Adipocyte (in vitro differentiated cells): ENCODE measurements around the gene SIL1.

Experiments
- DNase-seq: peaks from one replicate; pipeline ENCODE4 v3.0.0-alpha.2; 2015; ENCODE audit warnings: low read depth
- H3K27me3 ChIP-seq: replicated peaks from 2 replicates; pipeline ENCODE4 v1.7.0; 2013; ENCODE audit warnings: mild to moderate bottlenecking, low read length, moderate library complexity; ENCODE audit not compliant: control insufficient read depth, insufficient read depth
- H3K36me3 ChIP-seq: 2 replicates; pipeline ENCODE4 v1.7.0; 2013; ENCODE audit warnings: low read length, mild to moderate bottlenecking, moderate library complexity; ENCODE audit not compliant: control insufficient read depth, insufficient read depth, severe bottlenecking
- H3K4me1 ChIP-seq: 2 replicates; pipeline ENCODE4 v1.7.0; 2013; ENCODE audit warnings: mild to moderate bottlenecking, low read length, moderate library complexity; ENCODE audit not compliant: control insufficient read depth, insufficient read depth
- H3K4me3 ChIP-seq: 2 replicates; pipeline ENCODE4 v1.7.0; 2013; ENCODE audit warnings: mild to moderate bottlenecking, low read length, moderate library complexity
- H3K9ac ChIP-seq: 2 replicates; pipeline ENCODE4 v1.7.0; 2013; ENCODE audit warnings: mild to moderate bottlenecking, low read length, moderate library complexity
- H3K9me3 ChIP-seq: 2 replicates; pipeline ENCODE4 v1.7.0; 2013; ENCODE audit warnings: mild to moderate bottlenecking, low read length, moderate library complexity; ENCODE audit not compliant: control insufficient read depth

SIL1 gene

GRCh38 chr5:138972230-138972629, 225.9 kb downstream of the SIL1 start:
- no peak overlapping the region for H3K9ac ChIP-seq
- H3K36me3 ChIP-seq, result no peaks in the 10 kb centered on the region
- H3K4me3 ChIP-seq, result no peak overlapping the region
- no peaks in the 10 kb centered on the region for H3K9me3 ChIP-seq
- peak; percentile 16 for DNase-seq
- no peaks in the 10 kb centered on the region for H3K27me3 ChIP-seq
- H3K4me1 ChIP-seq, result peaks cover 39% of the 10 kb centered on the region

GRCh38 chr5:138969323-138970002, 228.7 kb downstream of the SIL1 start:
- Histone ChIP-seq H3K4me3 (no peak overlapping the region), H3K36me3 (no peaks in the 10 kb centered on the region), H3K9ac (no peak overlapping the region), H3K4me1 (peaks cover 26% of the 10 kb centered on the region), H3K27me3 (no peaks in the 10 kb centered on the region), H3K9me3 (no peaks in the 10 kb centered on the region)
- no peak for DNase-seq

GRCh38 chr5:138968601-138969000, 229.6 kb downstream of the SIL1 start:
- Histone ChIP-seq H3K4me1 (peaks cover 22% of the 10 kb centered on the region), H3K9ac (no peak overlapping the region), H3K4me3 (no peak overlapping the region), H3K9me3 (no peaks in the 10 kb centered on the region), H3K27me3 (no peaks in the 10 kb centered on the region), H3K36me3 (no peaks in the 10 kb centered on the region)
- no peak for DNase-seq

- Histone ChIP-seq H3K4me1 (peaks cover 22% of the 10 kb centered on the region), H3K4me3 (no peak overlapping the region), H3K9ac (no peak overlapping the region), H3K9me3 (no peaks in the 10 kb centered on the region), H3K36me3 (no peaks in the 10 kb centered on the region), H3K27me3 (no peaks in the 10 kb centered on the region)
- no peak for DNase-seq
Observed at GRCh38 chr5:138967791-138968448, 230.2 kb downstream of the SIL1 start.

- Histone ChIP-seq H3K9me3 (no peaks in the 10 kb centered on the region), H3K9ac (no peak overlapping the region), H3K4me1 (peaks cover 8% of the 10 kb centered on the region), H3K4me3 (no peak overlapping the region), H3K36me3 (no peaks in the 10 kb centered on the region), H3K27me3 (no peaks in the 10 kb centered on the region)
- no peak for DNase-seq
Observed at GRCh38 chr5:138966236-138966985, 231.8 kb downstream of the SIL1 start.

- H3K4me3 ChIP-seq, result no peak overlapping the region
- no peaks in the 10 kb centered on the region for H3K27me3 ChIP-seq
- H3K9ac ChIP-seq, result no peak overlapping the region
- no peaks in the 10 kb centered on the region for H3K36me3 ChIP-seq
- H3K9me3 ChIP-seq, result no peaks in the 10 kb centered on the region
- H3K4me1 ChIP-seq, result peaks cover 8% of the 10 kb centered on the region
- DNase-seq, result no peak
Observed at GRCh38 chr5:138965626-138966025, 232.5 kb downstream of the SIL1 start.

DNA sequence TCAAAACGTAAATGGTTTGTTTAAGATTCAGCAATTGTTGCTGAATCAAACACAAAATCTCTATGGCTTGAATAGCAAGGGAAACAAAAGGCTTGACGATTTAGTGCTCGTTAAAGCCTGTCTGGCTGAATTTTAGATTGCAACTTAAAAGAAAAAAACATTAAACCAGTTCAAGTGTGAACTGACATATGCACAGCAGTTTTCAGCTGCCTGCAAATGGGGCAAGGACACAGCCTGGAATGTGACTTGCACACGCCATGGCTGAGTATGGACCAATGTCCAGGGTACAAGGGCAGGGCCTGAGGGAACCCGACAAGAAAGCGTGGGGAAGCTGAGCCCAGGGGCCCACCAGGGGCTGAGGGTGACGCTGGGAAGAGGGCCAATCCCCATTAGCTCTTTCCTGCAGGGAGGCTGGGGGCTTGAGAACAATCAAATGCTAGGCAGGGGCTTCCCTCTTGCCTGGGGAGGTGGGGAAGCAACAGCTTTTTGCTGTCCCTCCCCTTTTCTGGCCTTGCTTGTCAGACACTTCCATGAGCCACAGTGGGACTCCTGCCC, 233.4 kb downstream of the SIL1 start:
- Histone ChIP-seq H3K9ac (no peak overlapping the region), H3K36me3 (no peaks in the 10 kb centered on the region), H3K9me3 (no peaks in the 10 kb centered on the region), H3K4me1 (peaks cover 8% of the 10 kb centered on the region), H3K4me3 (no peak overlapping the region), H3K27me3 (no peaks in the 10 kb centered on the region)
- no peak for DNase-seq

- Histone ChIP-seq H3K9ac (no peak overlapping the region), H3K36me3 (no peaks in the 10 kb centered on the region), H3K4me1 (peaks cover 8% of the 10 kb centered on the region), H3K27me3 (no peaks in the 10 kb centered on the region), H3K4me3 (no peak overlapping the region), H3K9me3 (no peaks in the 10 kb centered on the region)
- no peak for DNase-seq
Observed at GRCh38 chr5:138963763-138964371, 234.3 kb downstream of the SIL1 start.

DNA sequence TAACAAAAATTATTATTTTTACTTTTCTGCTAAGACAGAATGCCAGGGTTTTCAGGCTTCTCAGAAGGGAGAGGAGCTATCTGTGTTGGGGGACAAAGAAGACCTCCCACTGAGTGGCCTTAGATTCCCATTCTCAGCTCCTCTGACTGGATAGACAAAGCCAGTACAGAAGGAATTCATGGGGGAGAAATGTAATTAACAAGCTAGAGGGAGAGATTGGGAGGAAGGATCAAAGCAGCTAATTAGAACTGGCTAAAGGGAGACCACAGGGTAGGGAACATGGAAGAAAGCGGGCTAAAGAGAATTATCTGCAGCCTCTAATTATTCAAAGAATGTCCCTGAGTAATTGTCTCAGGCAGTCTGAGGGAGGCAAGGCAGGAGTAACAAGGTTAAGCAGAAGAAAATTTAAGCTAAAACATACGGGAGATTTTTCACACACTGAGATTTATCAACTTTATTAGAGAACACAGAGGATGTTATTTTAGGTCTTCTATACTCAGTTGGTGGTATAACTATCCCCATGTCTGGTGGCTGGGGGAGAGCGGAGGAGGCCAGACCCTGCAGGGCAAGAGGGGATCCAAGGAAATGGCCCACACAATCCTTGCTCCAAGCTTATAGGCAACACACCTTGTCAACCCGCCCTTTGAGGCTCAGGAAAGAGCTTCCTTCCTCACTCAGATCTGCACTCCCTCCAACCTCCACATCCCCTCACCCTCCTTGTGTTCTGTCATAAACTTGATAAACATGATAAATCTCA, 235.4 kb downstream of the SIL1 start:
- DNase-seq, result no peak
- Histone ChIP-seq H3K9me3 (no peaks in the 10 kb centered on the region), H3K9ac (no peak overlapping the region), H3K4me3 (no peak overlapping the region), H3K27me3 (no peaks in the 10 kb centered on the region), H3K4me1 (peaks cover 8% of the 10 kb centered on the region), H3K36me3 (no peaks in the 10 kb centered on the region)

DNA sequence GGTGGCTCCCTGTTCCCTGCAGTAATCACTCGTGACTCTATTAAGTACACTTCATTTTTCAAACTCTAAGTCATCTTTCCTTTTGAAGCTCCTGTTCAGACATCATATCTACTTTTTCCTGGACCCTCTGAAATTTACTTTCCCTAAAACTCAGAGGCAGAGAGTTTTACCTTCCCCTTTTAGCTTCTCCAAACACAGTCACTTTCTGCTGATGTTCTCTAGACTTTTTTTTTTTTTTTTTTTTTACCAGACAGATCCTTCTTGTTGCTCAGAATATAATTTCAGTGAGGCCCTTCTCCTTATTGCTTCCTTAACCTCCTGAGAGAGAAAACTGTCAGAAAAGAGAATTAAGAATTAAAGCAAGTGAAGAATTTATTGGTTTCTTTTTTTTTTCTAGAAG, 236.4 kb downstream of the SIL1 start:
- Histone ChIP-seq H3K4me3 (no peak overlapping the region), H3K36me3 (no peaks in the 10 kb centered on the region), H3K4me1 (peaks cover 8% of the 10 kb centered on the region), H3K9me3 (no peaks in the 10 kb centered on the region), H3K9ac (no peak overlapping the region), H3K27me3 (no peaks in the 10 kb centered on the region)
- no peak for DNase-seq
